Neural cell (in vitro differentiated cells): ENCODE data around the gene GCFC2.

Source experiments
- CTCF ChIP-seq: fragments of 450-650 bp; IDR thresholded peaks from 2 replicates; pipeline ENCODE4 v1.5.1; 2014; ENCODE audit warnings: antibody characterized with exemption, mild to moderate bottlenecking, moderate library complexity; ENCODE audit not compliant: poor library complexity, severe bottlenecking
- EZH2 ChIP-seq: fragments of 200-600, 300-800 bp; shearing (Covaris generic), sonication (generic); IDR thresholded peaks from 2 replicates; pipeline ENCODE4 v1.6.1; 2014; ENCODE audit warnings: antibody characterized with exemption, low read length, borderline replicate concordance, mild to moderate bottlenecking; ENCODE audit not compliant: insufficient read depth, poor library complexity, severe bottlenecking

DNA sequence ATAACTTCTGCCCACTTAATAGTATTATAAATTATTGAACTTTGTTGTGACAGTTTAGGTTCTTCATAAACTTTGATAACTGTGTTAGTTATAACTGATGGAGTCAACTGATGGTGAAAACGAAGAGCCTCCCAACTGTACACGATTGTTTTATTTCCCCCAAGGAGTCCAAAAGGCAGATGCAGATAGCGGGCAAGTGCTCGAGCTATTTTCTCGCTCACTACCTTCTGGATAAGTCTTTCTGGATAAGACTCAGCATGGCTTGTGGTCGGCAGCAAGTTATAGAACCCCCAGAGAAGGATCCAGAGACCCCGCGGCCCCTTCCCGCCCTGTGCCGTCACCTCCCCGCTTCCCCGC lies 517 bp downstream of the GCFC2 start:
- TF ChIP-seq EZH2 (no peak), CTCF (no peak)
